ENCODE measurements around the gene IRF8.

IRF8 gene

DNA sequence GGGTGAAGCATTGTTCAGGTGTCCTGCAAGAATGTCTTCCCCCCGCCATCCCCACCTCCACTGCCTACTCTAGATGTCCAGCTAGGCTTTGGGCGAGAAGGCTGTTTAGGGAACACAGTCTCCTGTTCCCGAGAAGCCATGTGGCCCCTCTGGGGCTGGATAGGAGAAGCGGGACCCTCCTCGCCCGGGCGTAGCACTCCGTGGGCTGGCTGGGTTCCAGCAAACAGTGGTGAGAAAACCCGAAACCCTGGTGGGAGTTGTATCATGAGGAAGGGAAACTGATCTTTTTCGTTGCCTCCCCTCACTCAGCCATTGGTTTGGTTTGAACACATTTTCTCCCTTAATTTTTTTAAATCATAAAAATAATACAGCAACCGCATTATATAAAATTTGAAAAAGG is 56.6 kb downstream of the IRF8 start:
- TF ChIP-seq TAF1 (IDR thresholded peaks at IDR 0.05; ENCODE audit: borderline replicate concordance, insufficient read depth, low read length) (no peak), SIN3A (IDR thresholded peaks at IDR 0.05; ENCODE audit: borderline replicate concordance, insufficient read depth, low read length) (no peak), POLR2AphosphoS5 (IDR thresholded peaks at IDR 0.05; ENCODE audit: low read depth, low read length) (no peak), REST (IDR thresholded peaks at IDR 0.05; ENCODE audit: insufficient read depth in 1 of 2, low read depth in 2 of 2, low read length in 2 of 2) (no peak), FOXP2 (optimal IDR thresholded peaks at IDR 0.05; ENCODE audit: borderline replicate concordance, extremely low read depth, extremely low read length, insufficient read depth) (no peak)

DNA sequence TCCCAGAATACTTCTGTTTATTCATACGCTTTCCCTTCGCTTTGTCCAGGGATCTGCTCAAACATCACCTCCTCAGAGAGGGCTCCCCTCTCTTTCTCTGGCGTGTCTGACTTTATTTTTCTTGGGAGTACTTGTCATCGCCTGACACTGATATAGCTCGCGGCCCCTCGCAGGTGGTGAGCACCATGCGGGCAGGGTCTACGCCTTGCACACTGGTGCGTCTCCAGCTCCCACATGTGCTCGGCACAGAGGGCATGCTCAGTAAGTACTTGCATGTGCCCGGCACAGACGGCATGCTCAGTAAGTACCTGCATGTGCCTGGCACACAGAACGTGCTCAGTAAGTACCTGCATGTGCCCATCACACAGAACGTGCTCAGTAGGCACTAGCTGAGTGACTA is 57.5 kb downstream of the IRF8 start:
- TF ChIP-seq POLR2AphosphoS5 (IDR thresholded peaks at IDR 0.05; ENCODE audit: low read depth, low read length): no peak

GRCh38 chr16:85958731-85959130 is 59.8 kb downstream of the IRF8 start:
- TF ChIP-seq REST (IDR thresholded peaks at IDR 0.05; ENCODE audit: insufficient read depth in 1 of 2, low read depth in 2 of 2, low read length in 2 of 2) (no peak), FOXP2 (optimal IDR thresholded peaks at IDR 0.05; ENCODE audit: borderline replicate concordance, extremely low read depth, extremely low read length, insufficient read depth) (no peak), SIN3A (IDR thresholded peaks at IDR 0.05; ENCODE audit: borderline replicate concordance, insufficient read depth, low read length) (no peak), TAF1 (IDR thresholded peaks at IDR 0.05; ENCODE audit: borderline replicate concordance, insufficient read depth, low read length) (no peak), POLR2AphosphoS5 (IDR thresholded peaks at IDR 0.05; ENCODE audit: low read depth, low read length) (no peak)

- TF ChIP-seq REST (IDR thresholded peaks at IDR 0.05; ENCODE audit: insufficient read depth in 1 of 2, low read depth in 2 of 2, low read length in 2 of 2) (no peak), FOXP2 (optimal IDR thresholded peaks at IDR 0.05; ENCODE audit: borderline replicate concordance, extremely low read depth, extremely low read length, insufficient read depth) (no peak), POLR2AphosphoS5 (IDR thresholded peaks at IDR 0.05; ENCODE audit: low read depth, low read length) (no peak), TAF1 (IDR thresholded peaks at IDR 0.05; ENCODE audit: borderline replicate concordance, insufficient read depth, low read length) (no peak), SIN3A (IDR thresholded peaks at IDR 0.05; ENCODE audit: borderline replicate concordance, insufficient read depth, low read length) (no peak)
Observed at GRCh38 chr16:85959686-85960085, 60.7 kb downstream of the IRF8 start.

GRCh38 chr16:85960486-85961046 is 61.6 kb downstream of the IRF8 start:
- TF ChIP-seq REST (IDR thresholded peaks at IDR 0.05; ENCODE audit: insufficient read depth in 1 of 2, low read depth in 2 of 2, low read length in 2 of 2) (no peak), POLR2AphosphoS5 (IDR thresholded peaks at IDR 0.05; ENCODE audit: low read depth, low read length) (no peak), TAF1 (IDR thresholded peaks at IDR 0.05; ENCODE audit: borderline replicate concordance, insufficient read depth, low read length) (no peak), SIN3A (IDR thresholded peaks at IDR 0.05; ENCODE audit: borderline replicate concordance, insufficient read depth, low read length) (no peak), FOXP2 (optimal IDR thresholded peaks at IDR 0.05; ENCODE audit: borderline replicate concordance, extremely low read depth, extremely low read length, insufficient read depth) (no peak)
